DND-41 (cell line): ENCODE results near the gene ECSIT.

ENCODE experiments used
- EZH2 ChIP-seq: IDR thresholded peaks from 3 replicates; pipeline ENCODE4 v1.6.1; 2012; ENCODE audit warnings: borderline replicate concordance, low read depth, mild to moderate bottlenecking, moderate library complexity, low read length, inconsistent platforms; ENCODE audit not compliant: severe bottlenecking
- TF ChIP-seq, protein P1 (sequence below): IDR thresholded peaks from 2 replicates; pipeline ENCODE4 v1.5.1; 2012; ENCODE audit warnings: borderline replicate concordance, low read length, moderate library complexity, mild to moderate bottlenecking; ENCODE audit not compliant: poor library complexity, severe bottlenecking; ENCODE audit errors: extremely low read depth

DNA sequence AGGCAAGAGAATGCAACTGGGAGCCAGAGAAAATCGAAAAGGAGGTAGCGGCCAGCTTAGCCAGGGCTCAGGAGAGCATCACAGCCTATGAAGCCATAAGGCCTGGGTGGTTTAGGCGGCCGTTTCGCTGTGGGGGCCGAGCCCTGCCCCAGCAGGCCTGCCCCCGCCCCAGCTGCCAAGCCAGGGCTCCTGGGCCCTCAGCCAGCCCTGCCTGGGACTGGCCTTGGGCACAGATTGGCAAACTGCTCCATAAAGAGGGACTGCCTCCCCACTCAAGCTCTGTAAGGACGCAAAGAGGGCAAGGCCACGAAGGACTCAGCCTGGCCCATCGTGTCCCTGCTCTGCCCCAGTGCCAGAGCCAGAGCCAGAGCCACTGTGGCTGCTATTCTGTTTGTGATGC, 33.5 kb downstream of the ECSIT start:
- TF ChIP-seq EZH2 = no peak
- TF ChIP-seq, protein P1, sequence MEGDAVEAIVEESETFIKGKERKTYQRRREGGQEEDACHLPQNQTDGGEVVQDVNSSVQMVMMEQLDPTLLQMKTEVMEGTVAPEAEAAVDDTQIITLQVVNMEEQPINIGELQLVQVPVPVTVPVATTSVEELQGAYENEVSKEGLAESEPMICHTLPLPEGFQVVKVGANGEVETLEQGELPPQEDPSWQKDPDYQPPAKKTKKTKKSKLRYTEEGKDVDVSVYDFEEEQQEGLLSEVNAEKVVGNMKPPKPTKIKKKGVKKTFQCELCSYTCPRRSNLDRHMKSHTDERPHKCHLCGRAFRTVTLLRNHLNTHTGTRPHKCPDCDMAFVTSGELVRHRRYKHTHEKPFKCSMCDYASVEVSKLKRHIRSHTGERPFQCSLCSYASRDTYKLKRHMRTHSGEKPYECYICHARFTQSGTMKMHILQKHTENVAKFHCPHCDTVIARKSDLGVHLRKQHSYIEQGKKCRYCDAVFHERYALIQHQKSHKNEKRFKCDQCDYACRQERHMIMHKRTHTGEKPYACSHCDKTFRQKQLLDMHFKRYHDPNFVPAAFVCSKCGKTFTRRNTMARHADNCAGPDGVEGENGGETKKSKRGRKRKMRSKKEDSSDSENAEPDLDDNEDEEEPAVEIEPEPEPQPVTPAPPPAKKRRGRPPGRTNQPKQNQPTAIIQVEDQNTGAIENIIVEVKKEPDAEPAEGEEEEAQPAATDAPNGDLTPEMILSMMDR = no peak
